HepG2 (cell line): Measurements from ENCODE around the gene GLRX5. TPM values are rescaled to one million over a fixed set of nuclear protein-coding genes. Genes with fewer than 3 reads are reported as not detected.

ENCODE experiments used
- ATAC-seq: fragments of 200-7000 bp; cut with Tn5 transposase; 3 replicates; pipeline ENCODE4 v1.9.1; 2020; ENCODE audit warnings: mild to moderate bottlenecking, moderate library complexity
- BruUV-seq: library from RNA; stranded (reverse); fragments of 400-500 nt; replicated peaks from 2 replicates; lab custom pipeline; 2021; lab: Mats Ljungman, UMichigan
- CTCF ChIA-PET: fragments of 300-600 bp; formaldehyde crosslinking; extraction: SDS; loops from one replicate; lab custom pipeline; 2021; ENCODE audit warnings: low total read pairs, inconsistent platforms, low intra/inter-chr PET ratio; lab: Yijun Ruan, JAX
- POLR2A ChIA-PET: fragments of 350-600 bp; sonication (Branson Sonifier 250); formaldehyde crosslinking; loops from one replicate; lab custom pipeline; 2020; ENCODE audit warnings: antibody characterized with exemption, inconsistent platforms; lab: Yijun Ruan, JAX
- DNase-seq: peaks from one replicate; pipeline ENCODE4 v3.0.0-alpha.2; 2015; ENCODE audit warnings: low spot score
- FAIRE-seq: peaks from 3 replicates; lab custom pipeline; 2011; peaks lifted over from hg19 to GRCh38; lab: Jason Lieb, UNC
- H2AFZ ChIP-seq: one replicate; pipeline ENCODE4 v1.6.1; 2011; ENCODE audit warnings: low read length, inconsistent platforms
- H3K27ac ChIP-seq: fragments of 300-600 bp; 3 replicates; pipeline ENCODE4 v1.8.0; 2011; ENCODE audit warnings: mixed run types, mild to moderate bottlenecking, mixed read lengths, low read length, inconsistent platforms; ENCODE audit not compliant: insufficient read depth; ENCODE audit errors: extremely low read length
- H3K27me3 ChIP-seq, 2 experiments: fragments of 200-600 bp in 1 of 2; 2 replicates in 1 of 2; 3 replicates in 1 of 2; pipeline versions ENCODE4 v1.6.0 to v1.8.0; 2011; ENCODE audit warnings: low read length in 2 of 2, mild to moderate bottlenecking in 2 of 2, moderate library complexity in 2 of 2, inconsistent platforms in 1 of 2; ENCODE audit not compliant: insufficient read depth in 2 of 2, control insufficient read depth in 1 of 2
- H3K36me3 ChIP-seq, 2 experiments: fragments of 200-600 bp in 1 of 2; replicated peaks in 1 of 2; 2 replicates in 1 of 2; 3 replicates in 1 of 2; pipeline versions ENCODE4 v1.5.1 to v1.8.0; 2011; ENCODE audit warnings: low read length in 2 of 2, inconsistent platforms in 1 of 2; ENCODE audit not compliant: insufficient read depth in 2 of 2, control insufficient read depth in 1 of 2
- H3K4me1 ChIP-seq: 2 replicates; pipeline ENCODE4 v1.5.1; 2012; ENCODE audit warnings: low read length, inconsistent platforms; ENCODE audit not compliant: insufficient read depth
- H3K4me2 ChIP-seq: 2 replicates; pipeline ENCODE4 v1.6.0; 2011; ENCODE audit warnings: low read depth, low read length, inconsistent platforms
- H3K4me3 ChIP-seq, 3 experiments: fragments of 200-600 bp in 1 of 3; sonication (generic), shearing (Covaris generic) in 1 of 3; replicated peaks in 1 of 3; 2 replicates each; pipeline ENCODE4 v1.5.1; 2011 to 2016; ENCODE audit warnings: low read length in 3 of 3, inconsistent platforms in 2 of 3, low read depth in 2 of 3, mild to moderate bottlenecking in 2 of 3, control low read depth in 1 of 3, mixed read lengths in 1 of 3; ENCODE audit not compliant: insufficient read depth in 1 of 3
- H3K79me2 ChIP-seq: one replicate; pipeline ENCODE4 v1.6.1; 2011; ENCODE audit warnings: low read length, inconsistent platforms; ENCODE audit not compliant: insufficient read depth
- H3K9ac ChIP-seq: 2 replicates; pipeline ENCODE4 v1.6.0; 2011; ENCODE audit warnings: mild to moderate bottlenecking, low read depth, low read length, inconsistent platforms; ENCODE audit not compliant: insufficient read depth
- H3K9me3 ChIP-seq: 2 replicates; pipeline ENCODE4 v1.5.1; 2012; ENCODE audit warnings: mild to moderate bottlenecking, low read length
- H4K20me1 ChIP-seq: 2 replicates; pipeline ENCODE4 v1.6.0; 2011; ENCODE audit warnings: inconsistent platforms, mild to moderate bottlenecking, low read length, moderate library complexity; ENCODE audit not compliant: insufficient read depth
- HNRNPLL ChIP-seq: fragments of 200-400 bp; formaldehyde crosslinking; IDR thresholded peaks from 2 replicates; pipeline ENCODE4 v1.6.1; 2017; ENCODE audit warnings: mild to moderate bottlenecking, low read depth, low read length; ENCODE audit not compliant: poor library complexity, severe bottlenecking
- IRF1 ChIP-seq: sonication (generic); formaldehyde crosslinking; IDR thresholded peaks from 2 replicates; pipeline ENCODE4 v1.4.0; 2020; ENCODE audit warnings: low read depth, mild to moderate bottlenecking, missing genetic modification reagents
- KDM5B ChIP-seq: sonication (generic); formaldehyde crosslinking; IDR thresholded peaks from 2 replicates; pipeline ENCODE4 v1.4.0; 2020; ENCODE audit warnings: missing genetic modification reagents, mild to moderate bottlenecking, borderline replicate concordance
- MXI1 ChIP-seq: IDR thresholded peaks from 3 replicates; pipeline ENCODE4 v1.6.1; 2012; ENCODE audit warnings: low read depth, low read length, inconsistent platforms, borderline replicate concordance
- SMAD1 ChIP-seq: sonication (generic); formaldehyde crosslinking; IDR thresholded peaks from 2 replicates; pipeline ENCODE4 v1.4.0; 2020; ENCODE audit warnings: missing genetic modification reagents, low read depth, mild to moderate bottlenecking, borderline replicate concordance
- U2AF2 ChIP-seq: fragments of 200-400 bp; formaldehyde crosslinking; IDR thresholded peaks from 2 replicates; pipeline ENCODE4 v1.6.1; 2017; ENCODE audit warnings: low read depth, mild to moderate bottlenecking, low read length
- ZEB1 ChIP-seq: IDR thresholded peaks from 2 replicates; pipeline ENCODE4 v1.6.1; 2012; ENCODE audit warnings: mild to moderate bottlenecking, low read depth, inconsistent platforms; ENCODE audit not compliant: insufficient replicate concordance
- ZNF292 ChIP-seq: sonication (generic); formaldehyde crosslinking; IDR thresholded peaks from 2 replicates; pipeline ENCODE4 v1.8.1; 2022; ENCODE audit warnings: mild to moderate bottlenecking, low read depth, missing genetic modification reagents, borderline replicate concordance
- ZNF546 ChIP-seq: sonication (generic); formaldehyde crosslinking; conservative IDR thresholded peaks from 2 replicates; pipeline ENCODE4 v1.8.1; 2023; ENCODE audit warnings: mild to moderate bottlenecking, missing genetic modification reagents
- ZNF616 ChIP-seq: sonication (generic); formaldehyde crosslinking; IDR thresholded peaks from 2 replicates; pipeline ENCODE4 v1.5.0; 2020; ENCODE audit warnings: low read depth, mild to moderate bottlenecking, missing genetic modification reagents
- WGBS: methylation state at CpG from one replicate; pipeline ENCODE4 v1.1.6; 2017; ENCODE audit warnings: low lambda C conversion rate; 5-methylcytosine and 5-hydroxymethylcytosine counted together
- in situ Hi-C: cut with HindIII; loops from 2 replicates; pipeline ENCODE4 v1.10.0; 2017; ENCODE audit warnings: low pct_unique_long_range_greater_than_20kb; ENCODE audit not compliant: extremely low pct_ligation_motif_present
- intact Hi-C: fragments of 100-400 bp; cut with micrococcal nuclease; formaldehyde crosslinking; loops from one replicate; pipeline ENCODE4 v1.10.0; 2022; ENCODE audit not compliant: unreplicated experiment
- polyA plus RNA-seq, 8 experiments: library from polyadenylated mRNA; depleted of rRNA in 3 of 8; stranded (reverse) in 7 of 8; unstranded in 1 of 8; fragments of >200 nt; fragmentation: Illumina TruSeq in 4 of 8; extraction: Trizol in 4 of 8; gene quantifications; 2 replicates each; pipeline versions ENCODE4 v1.2.1 to v1.2.3, GENCODE V29; 2011 to 2016; ENCODE audit warnings: low read depth in 4 of 8, missing spikeins in 1 of 8, mixed read lengths in 1 of 8; ENCODE audit not compliant: insufficient read depth in 1 of 8
- total RNA-seq, 5 experiments: library from RNA; depleted of rRNA; stranded (reverse); fragments of >200 nt; fragmentation: Illumina TruSeq; extraction: Trizol; gene quantifications; 2 replicates each; pipeline ENCODE4 v1.2.3, GENCODE V29; 2016; ENCODE audit warnings: low read depth in 1 of 5

GLRX5 gene
- total and polyA plus RNA-seq, 2 of the 13 experiments (the other 11 are each of a cell fraction or from before 2014, with no cell fraction given) = 122 to 146 TPM

GRCh38 chr14:95544588-95544987 lies 9.7 kb downstream of the GLRX5 start:
- in situ Hi-C loops = no loop called here
- WGBS = 96% methylated on average over 8 of the region's 8 CpGs
- ChIA-PET POLR2A (no interaction called here), CTCF (no interaction called here)
- Histone ChIP-seq H3K4me1 (peaks cover 74% of the 10 kb centered on the region), H4K20me1 (peaks cover 27% of the 10 kb centered on the region), H2AFZ (no peak overlapping the region), H3K27me3 (no peaks in the 10 kb centered on the region), H3K9me3 (no peaks in the 10 kb centered on the region), H3K4me2 (no peak overlapping the region), H3K36me3 (peaks cover 12 to 33% of the 10 kb centered on the region in 2 experiments), H3K9ac (no peak overlapping the region), H3K4me3 (no peak overlapping the region), H3K79me2 (peaks cover 73% of the 10 kb centered on the region), H3K27ac (no peak overlapping the region)
- ATAC-seq (no peak), FAIRE-seq (no peak), DNase-seq (no peak)
- no TSS peak for BruUV-seq
- intact Hi-C loops = no loop called here
- no peak for TF ChIP-seq HNRNPLL
- TF ChIP-seq U2AF2 = no peak
- TF ChIP-seq ZNF616 = no peak
- TF ChIP-seq ZEB1 = no peak
- no peak for TF ChIP-seq SMAD1 (CRISPR knock-in tag)
- no peak for TF ChIP-seq KDM5B
- no peak for TF ChIP-seq MXI1
- TF ChIP-seq ZNF292 = no peak
- no peak for TF ChIP-seq IRF1 (CRISPR knock-in tag)
- TF ChIP-seq ZNF546 (CRISPR knock-in tag) = no peak
